ENCODE measurements around the gene VAPA.
"Not testable (repeated sequence)": the region's sequence is repeated elsewhere in the genome, so short reads cannot be mapped to it uniquely, and the experiment has no call there.

VAPA gene

DNA sequence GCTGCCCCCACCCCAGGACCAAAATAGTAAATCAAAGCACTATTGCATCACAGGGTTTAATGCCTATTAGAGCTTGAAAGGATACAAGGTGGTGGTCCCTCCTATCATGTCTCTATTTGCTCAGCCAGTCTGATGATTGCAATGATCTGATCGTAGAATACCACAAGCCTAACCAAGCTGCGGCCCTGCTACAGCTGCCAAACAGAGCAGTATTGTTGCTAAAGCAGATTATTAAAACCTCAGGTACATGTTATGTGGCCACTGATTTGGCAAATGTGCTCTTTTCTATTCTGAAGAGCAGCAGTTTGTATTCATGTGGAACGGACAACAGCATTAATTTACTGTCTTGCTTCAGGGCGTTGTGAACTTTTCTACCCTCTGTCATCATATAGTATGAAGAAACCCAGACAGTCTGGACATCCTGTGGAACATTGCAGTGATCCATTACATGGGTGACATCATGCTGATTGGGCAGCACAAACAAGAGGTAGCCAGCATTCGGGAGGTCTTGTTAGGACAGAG lies 8.4 kb upstream of the VAPA start:
- DNase-seq (ENCODE audit: low read depth), result no peak
- TF ChIP-seq, protein P1, sequence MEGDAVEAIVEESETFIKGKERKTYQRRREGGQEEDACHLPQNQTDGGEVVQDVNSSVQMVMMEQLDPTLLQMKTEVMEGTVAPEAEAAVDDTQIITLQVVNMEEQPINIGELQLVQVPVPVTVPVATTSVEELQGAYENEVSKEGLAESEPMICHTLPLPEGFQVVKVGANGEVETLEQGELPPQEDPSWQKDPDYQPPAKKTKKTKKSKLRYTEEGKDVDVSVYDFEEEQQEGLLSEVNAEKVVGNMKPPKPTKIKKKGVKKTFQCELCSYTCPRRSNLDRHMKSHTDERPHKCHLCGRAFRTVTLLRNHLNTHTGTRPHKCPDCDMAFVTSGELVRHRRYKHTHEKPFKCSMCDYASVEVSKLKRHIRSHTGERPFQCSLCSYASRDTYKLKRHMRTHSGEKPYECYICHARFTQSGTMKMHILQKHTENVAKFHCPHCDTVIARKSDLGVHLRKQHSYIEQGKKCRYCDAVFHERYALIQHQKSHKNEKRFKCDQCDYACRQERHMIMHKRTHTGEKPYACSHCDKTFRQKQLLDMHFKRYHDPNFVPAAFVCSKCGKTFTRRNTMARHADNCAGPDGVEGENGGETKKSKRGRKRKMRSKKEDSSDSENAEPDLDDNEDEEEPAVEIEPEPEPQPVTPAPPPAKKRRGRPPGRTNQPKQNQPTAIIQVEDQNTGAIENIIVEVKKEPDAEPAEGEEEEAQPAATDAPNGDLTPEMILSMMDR (IDR thresholded peaks at IDR 0.05; ENCODE audit: low read depth, low read length, missing control alignments), result no peak
- no peak overlapping the region for H3K4me3 ChIP-seq (ENCODE audit: low read depth, low read length)
- in situ Hi-C loops (cut with HindIII; ENCODE audit: low sequenced_read_pairs), result no loop called here

- no peak overlapping the region for H3K4me3 ChIP-seq (ENCODE audit: low read depth, low read length)
- TF ChIP-seq, protein P1 (IDR thresholded peaks at IDR 0.05; ENCODE audit: low read depth, low read length, missing control alignments), result no peak
- no peak for DNase-seq (ENCODE audit: low read depth)
- in situ Hi-C loops (cut with HindIII; ENCODE audit: low sequenced_read_pairs), result no loop called here
Measured at GRCh38 chr18:9906481-9906880, 7.3 kb upstream of the VAPA start.

DNA sequence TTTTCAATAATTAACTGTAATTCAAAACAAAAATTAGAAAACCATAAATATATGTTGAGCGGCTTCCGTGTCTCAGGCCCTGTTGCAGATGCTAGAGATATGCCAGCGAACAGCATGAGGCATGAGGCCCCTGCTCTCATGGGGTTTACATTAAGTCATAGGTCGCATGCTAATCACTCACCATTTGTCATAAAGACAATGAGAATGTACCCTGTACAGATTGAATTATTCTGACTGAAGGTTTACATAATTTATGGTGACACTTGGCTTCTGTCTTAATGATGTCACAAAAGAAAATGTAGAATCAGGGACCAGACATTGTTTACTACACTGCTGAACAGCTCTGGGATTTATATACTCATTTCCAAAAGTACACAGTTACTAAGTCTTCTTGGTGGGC lies 5.9 kb upstream of the VAPA start:
- in situ Hi-C loops (cut with HindIII; ENCODE audit: low sequenced_read_pairs), result no loop called here
- H3K4me3 ChIP-seq (ENCODE audit: low read depth, low read length), result no peak overlapping the region
- no peak for DNase-seq (ENCODE audit: low read depth)
- TF ChIP-seq, protein P1 (IDR thresholded peaks at IDR 0.05; ENCODE audit: low read depth, low read length, missing control alignments), result no peak

DNA sequence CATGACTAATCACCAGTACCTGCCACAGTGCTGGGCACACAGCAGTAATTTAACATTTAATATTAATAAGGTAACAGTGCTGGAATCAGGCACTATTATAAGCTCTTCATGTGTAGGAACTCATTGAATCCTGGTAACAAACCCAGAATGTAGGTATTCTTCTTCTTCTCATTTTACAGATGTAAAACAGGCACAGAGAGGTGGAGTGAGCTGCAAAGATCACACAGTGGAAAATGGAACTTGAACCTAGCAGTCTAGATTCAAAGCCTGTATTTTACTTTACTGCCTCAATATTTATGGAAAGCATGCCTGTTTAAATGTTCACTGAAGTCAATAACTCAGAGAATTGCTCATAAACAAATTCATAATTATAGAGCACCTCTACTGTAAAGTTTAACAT lies 3.7 kb upstream of the VAPA start:
- TF ChIP-seq, protein P1 (IDR thresholded peaks at IDR 0.05; ENCODE audit: low read depth, low read length, missing control alignments), result no peak
- in situ Hi-C loops (cut with HindIII; ENCODE audit: low sequenced_read_pairs), result no loop called here
- H3K4me3 ChIP-seq (ENCODE audit: low read depth, low read length), result no peak overlapping the region
- no peak for DNase-seq (ENCODE audit: low read depth)

DNA sequence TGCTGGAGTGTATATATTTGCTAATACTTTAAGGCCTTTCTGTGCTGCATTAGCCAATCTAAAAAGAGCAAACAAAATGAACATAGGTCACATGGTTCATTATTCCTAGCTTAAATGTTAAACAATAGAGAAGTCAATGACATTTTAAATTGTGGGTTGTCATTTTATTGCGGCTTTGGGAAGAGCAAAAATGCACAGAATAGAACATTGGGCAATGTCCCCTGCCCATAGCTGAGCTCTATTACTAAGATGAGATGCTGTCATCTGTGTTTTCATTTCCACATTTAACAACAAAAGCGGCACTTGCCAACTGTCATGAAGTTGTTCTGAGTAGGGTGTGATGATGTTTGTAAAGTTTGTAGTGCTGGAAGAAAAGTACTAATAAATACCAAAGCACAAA lies 3.2 kb upstream of the VAPA start:
- TF ChIP-seq, protein P1 (IDR thresholded peaks at IDR 0.05; ENCODE audit: low read depth, low read length, missing control alignments), result no peak
- DNase-seq (ENCODE audit: low read depth), result no peak
- no peak overlapping the region for H3K4me3 ChIP-seq (ENCODE audit: low read depth, low read length)
- in situ Hi-C loops (cut with HindIII; ENCODE audit: low sequenced_read_pairs), result no loop called here

GRCh38 chr18:9911226-9911625 lies 2.6 kb upstream of the VAPA start:
- no peak overlapping the region for H3K4me3 ChIP-seq (ENCODE audit: low read depth, low read length)
- TF ChIP-seq, protein P1 (IDR thresholded peaks at IDR 0.05; ENCODE audit: low read depth, low read length, missing control alignments), result no peak
- in situ Hi-C loops (cut with HindIII; ENCODE audit: low sequenced_read_pairs), result no loop called here
- no peak for DNase-seq (ENCODE audit: low read depth)

- in situ Hi-C loops (cut with HindIII; ENCODE audit: low sequenced_read_pairs); H3K4me3 ChIP-seq (ENCODE audit: low read depth, low read length); DNase-seq (ENCODE audit: low read depth): not testable (repeated sequence)
Measured at GRCh38 chr18:9912285-9912684, 1.5 kb upstream of the VAPA start.

Data from astrocyte of the cerebellum (primary cell).